PC-9 (cell line): Measurements from ENCODE around the gene IPO4. TPM values are rescaled to one million over a fixed set of nuclear protein-coding genes. Genes with fewer than 3 reads are reported as not detected.

Experiments used
- BruUV-seq: library from RNA; stranded (reverse); fragments of 400-500 nt; replicated peaks from 2 replicates; lab custom pipeline; 2021; lab: Mats Ljungman, UMichigan
- CTCF ChIA-PET: fragments of 300-600 bp; sonication (Branson Sonifier 250); formaldehyde crosslinking; loops from one replicate; lab custom pipeline; 2022; ENCODE audit warnings: antibody characterized with exemption; lab: Charles Lee
- POLR2A ChIA-PET: fragments of 300-600 bp; sonication (Branson Sonifier 250); formaldehyde crosslinking; loops from one replicate; lab custom pipeline; 2022; ENCODE audit warnings: antibody characterized with exemption; ENCODE audit not compliant: unreplicated experiment; lab: Charles Lee
- DNase-seq, 2 experiments: peaks; one replicate each; pipeline versions ENCODE4 v3.0.0 to v3.0.0-alpha.2; 2015 to 2022; ENCODE audit warnings: mixed read lengths in 1 of 2
- H2AFZ ChIP-seq: fragments of 200-600 bp; sonication (generic); 2 replicates; pipeline ENCODE4 v1.8.1; 2017; ENCODE audit warnings: antibody characterized with exemption
- H3F3A ChIP-seq: fragments of 200-600 bp; sonication (generic); 2 replicates; pipeline ENCODE4 v1.8.1; 2017; ENCODE audit warnings: antibody characterized with exemption, mild to moderate bottlenecking, low read depth; ENCODE audit not compliant: insufficient read depth
- H3K27ac ChIP-seq: fragments of 200-600 bp; sonication (generic); 2 replicates; pipeline ENCODE4 v1.6.1; 2016; ENCODE audit warnings: mixed run types
- H3K27me3 ChIP-seq: fragments of 200-600 bp; sonication (generic); 2 replicates; pipeline ENCODE4 v1.6.1; 2016; ENCODE audit warnings: low read depth, mixed run types; ENCODE audit not compliant: insufficient read depth
- H3K36me3 ChIP-seq: fragments of 200-600 bp; sonication (generic); 2 replicates; pipeline ENCODE4 v1.6.1; 2016; ENCODE audit warnings: low read depth, mixed run types
- H3K4me1 ChIP-seq: fragments of 200-600 bp; sonication (generic); replicated peaks from 2 replicates; pipeline ENCODE4 v1.6.1; 2016; ENCODE audit warnings: mixed run types; ENCODE audit not compliant: insufficient read depth
- H3K4me2 ChIP-seq: fragments of 200-600 bp; sonication (generic); 2 replicates; pipeline ENCODE4 v1.6.1; 2017; ENCODE audit warnings: mixed run types
- H3K4me3 ChIP-seq: fragments of 200-600 bp; sonication (generic); 2 replicates; pipeline ENCODE4 v1.6.1; 2016; ENCODE audit warnings: mixed run types
- H3K79me2 ChIP-seq: fragments of 200-600 bp; sonication (generic); 2 replicates; pipeline ENCODE4 v1.6.1; 2017; ENCODE audit warnings: low read depth, mixed run types
- H3K9me2 ChIP-seq: fragments of 200-600 bp; sonication (generic); 2 replicates; pipeline ENCODE4 v1.8.1; 2017; ENCODE audit warnings: mild to moderate bottlenecking; ENCODE audit not compliant: insufficient read depth
- H3K9me3 ChIP-seq: fragments of 200-600 bp; sonication (generic); 2 replicates; pipeline ENCODE4 v1.8.1; 2016; ENCODE audit warnings: low read depth; ENCODE audit not compliant: insufficient read depth
- H4K20me1 ChIP-seq: fragments of 200-600 bp; sonication (generic); 2 replicates; pipeline ENCODE4 v1.8.1; 2017; ENCODE audit not compliant: insufficient read depth
- EZH2 ChIP-seq: fragments of 200-600 bp; sonication (generic); IDR thresholded peaks from 2 replicates; pipeline ENCODE4 v1.8.0; 2017; ENCODE audit warnings: antibody characterized with exemption, low read depth
- intact Hi-C: fragments of 100-400 bp; cut with micrococcal nuclease; formaldehyde crosslinking; loops from one replicate; pipeline ENCODE4 v1.10.0; 2022; ENCODE audit not compliant: unreplicated experiment
- total RNA-seq: library from RNA; stranded (reverse); gene quantifications from 2 replicates; pipeline ENCODE4 v1.2.3, GENCODE V29; 2021
- TF ChIP-seq, protein P1 (sequence below): fragments of 200-600 bp; sonication (generic); conservative IDR thresholded peaks from 2 replicates; pipeline ENCODE4 v1.6.1; 2017; ENCODE audit warnings: mixed run types, antibody characterized with exemption, mild to moderate bottlenecking, moderate library complexity

The IPO4 gene
- total RNA-seq, 1 experiment from 2014 or later = 44.1 TPM

GRCh38 chr14:24192933-24193332 is 4.3 kb upstream of the IPO4 start:
- Histone ChIP-seq H2AFZ (no peak overlapping the region), H3K27me3 (no peaks in the 10 kb centered on the region), H3K4me3 (no peak overlapping the region), H3K27ac (no peak overlapping the region), H3K36me3 (no peaks in the 10 kb centered on the region), H3K4me2 (no peak overlapping the region), H3K9me2 (no peaks in the 10 kb centered on the region), H3K4me1 (peaks cover 14% of the 10 kb centered on the region), H3K9me3 (no peaks in the 10 kb centered on the region), H4K20me1 (no peaks in the 10 kb centered on the region), H3F3A (peaks cover 11% of the 10 kb centered on the region; the same call in 1 of the 2 replicates), H3K79me2 (peaks cover 36% of the 10 kb centered on the region)
- ChIA-PET CTCF (no interaction called here), POLR2A (no interaction called here)
- TF ChIP-seq, protein P1, sequence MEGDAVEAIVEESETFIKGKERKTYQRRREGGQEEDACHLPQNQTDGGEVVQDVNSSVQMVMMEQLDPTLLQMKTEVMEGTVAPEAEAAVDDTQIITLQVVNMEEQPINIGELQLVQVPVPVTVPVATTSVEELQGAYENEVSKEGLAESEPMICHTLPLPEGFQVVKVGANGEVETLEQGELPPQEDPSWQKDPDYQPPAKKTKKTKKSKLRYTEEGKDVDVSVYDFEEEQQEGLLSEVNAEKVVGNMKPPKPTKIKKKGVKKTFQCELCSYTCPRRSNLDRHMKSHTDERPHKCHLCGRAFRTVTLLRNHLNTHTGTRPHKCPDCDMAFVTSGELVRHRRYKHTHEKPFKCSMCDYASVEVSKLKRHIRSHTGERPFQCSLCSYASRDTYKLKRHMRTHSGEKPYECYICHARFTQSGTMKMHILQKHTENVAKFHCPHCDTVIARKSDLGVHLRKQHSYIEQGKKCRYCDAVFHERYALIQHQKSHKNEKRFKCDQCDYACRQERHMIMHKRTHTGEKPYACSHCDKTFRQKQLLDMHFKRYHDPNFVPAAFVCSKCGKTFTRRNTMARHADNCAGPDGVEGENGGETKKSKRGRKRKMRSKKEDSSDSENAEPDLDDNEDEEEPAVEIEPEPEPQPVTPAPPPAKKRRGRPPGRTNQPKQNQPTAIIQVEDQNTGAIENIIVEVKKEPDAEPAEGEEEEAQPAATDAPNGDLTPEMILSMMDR = no peak
- TF ChIP-seq EZH2 = no peak
- no peak for DNase-seq
- intact Hi-C loops = no loop called here
- no TSS peak for BruUV-seq

GRCh38 chr14:24190416-24190815 is 1.8 kb upstream of the IPO4 start:
- Histone ChIP-seq H3K4me1 (peaks cover 18% of the 10 kb centered on the region), H3F3A (peaks cover 3% of the 10 kb centered on the region; the same call in 1 of the 2 replicates), H3K79me2 (peaks cover 28% of the 10 kb centered on the region), H3K27ac (no peak overlapping the region), H3K36me3 (no peaks in the 10 kb centered on the region), H3K4me2 (no peak overlapping the region), H3K9me2 (no peaks in the 10 kb centered on the region), H3K4me3 (no peak overlapping the region), H4K20me1 (no peaks in the 10 kb centered on the region), H2AFZ (no peak overlapping the region), H3K27me3 (no peaks in the 10 kb centered on the region), H3K9me3 (no peaks in the 10 kb centered on the region)
- ChIA-PET CTCF (interaction anchor here (0.7 kb wide), 1 partner anchor 938 kb away, joined by 5 read pairs; no protein-coding TSS in a partner anchor), POLR2A (no interaction called here)
- BruUV-seq = no TSS peak
- TF ChIP-seq, protein P1 = no peak
- TF ChIP-seq EZH2 = no peak
- DNase-seq = no peak
- intact Hi-C loops = no loop called here

GRCh38 chr14:24189460-24189859 is 844 bp upstream of the IPO4 start:
- H4K20me1 ChIP-seq = no peaks in the 10 kb centered on the region
- no peak overlapping the region for H2AFZ ChIP-seq
- H3K4me3 ChIP-seq = peak overlapping the region; percentile 88
- H3K4me1 ChIP-seq = peaks cover 15% of the 10 kb centered on the region
- BruUV-seq = no TSS peak
- H3K4me2 ChIP-seq = peak overlapping the region; percentile 93
- H3K9me2 ChIP-seq = no peaks in the 10 kb centered on the region
- peaks cover 3% of the 10 kb centered on the region; the same call in 1 of the 2 replicates for H3F3A ChIP-seq
- TF ChIP-seq EZH2 = no peak
- TF ChIP-seq, protein P1 = no peak
- H3K27me3 ChIP-seq = no peaks in the 10 kb centered on the region
- H3K79me2 ChIP-seq = peaks cover 22% of the 10 kb centered on the region
- H3K36me3 ChIP-seq = no peaks in the 10 kb centered on the region
- H3K9me3 ChIP-seq = no peaks in the 10 kb centered on the region
- intact Hi-C loops = no loop called here
- DNase-seq = no peak
- CTCF ChIA-PET = no interaction called here
- POLR2A ChIA-PET = interaction anchor here (1.4 kb wide), 1 partner anchor 53 kb away, joined by 8 read pairs; the partner anchor contains the start of gene TINF2
- H3K27ac ChIP-seq = no peak overlapping the region
